Measurements from ENCODE around the gene MAP3K21.

DNA sequence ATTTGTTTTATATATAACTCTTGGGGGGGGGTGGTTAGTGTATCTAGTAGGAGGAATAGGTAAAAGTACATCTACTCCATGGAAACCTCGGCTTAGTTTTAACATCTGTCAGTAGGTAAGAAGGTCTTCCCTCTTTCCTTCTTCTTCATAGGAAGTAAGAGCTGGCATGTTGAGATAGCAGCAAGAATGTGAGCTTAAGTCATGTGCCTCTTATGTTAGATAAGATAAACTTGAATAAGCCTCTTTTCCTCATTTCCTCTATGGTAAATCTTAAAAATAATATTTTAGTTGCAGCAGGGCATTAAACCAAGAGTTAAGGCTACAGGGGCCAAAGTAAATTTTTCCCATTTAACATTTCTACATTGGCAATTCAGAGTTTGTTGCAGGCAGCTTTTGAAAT is 100.4 kb downstream of the MAP3K21 start:
- TF ChIP-seq, protein P1, sequence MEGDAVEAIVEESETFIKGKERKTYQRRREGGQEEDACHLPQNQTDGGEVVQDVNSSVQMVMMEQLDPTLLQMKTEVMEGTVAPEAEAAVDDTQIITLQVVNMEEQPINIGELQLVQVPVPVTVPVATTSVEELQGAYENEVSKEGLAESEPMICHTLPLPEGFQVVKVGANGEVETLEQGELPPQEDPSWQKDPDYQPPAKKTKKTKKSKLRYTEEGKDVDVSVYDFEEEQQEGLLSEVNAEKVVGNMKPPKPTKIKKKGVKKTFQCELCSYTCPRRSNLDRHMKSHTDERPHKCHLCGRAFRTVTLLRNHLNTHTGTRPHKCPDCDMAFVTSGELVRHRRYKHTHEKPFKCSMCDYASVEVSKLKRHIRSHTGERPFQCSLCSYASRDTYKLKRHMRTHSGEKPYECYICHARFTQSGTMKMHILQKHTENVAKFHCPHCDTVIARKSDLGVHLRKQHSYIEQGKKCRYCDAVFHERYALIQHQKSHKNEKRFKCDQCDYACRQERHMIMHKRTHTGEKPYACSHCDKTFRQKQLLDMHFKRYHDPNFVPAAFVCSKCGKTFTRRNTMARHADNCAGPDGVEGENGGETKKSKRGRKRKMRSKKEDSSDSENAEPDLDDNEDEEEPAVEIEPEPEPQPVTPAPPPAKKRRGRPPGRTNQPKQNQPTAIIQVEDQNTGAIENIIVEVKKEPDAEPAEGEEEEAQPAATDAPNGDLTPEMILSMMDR (IDR thresholded peaks at IDR 0.05) = no peak
- TF ChIP-seq POLR2A (IDR thresholded peaks at IDR 0.05) = no peak
- no peak for TF ChIP-seq POLR2AphosphoS5 (IDR thresholded peaks at IDR 0.05)
